SK-N-SH (cell line): Measurements from ENCODE around the gene KNG1. TPM values are rescaled to one million over a fixed set of nuclear protein-coding genes. Genes with fewer than 3 reads are reported as not detected.

Experiments
- CTCF ChIA-PET: fragments of 300-600, 350-600 bp; formaldehyde crosslinking; extraction: SDS; loops from one replicate; lab custom pipeline; 2021; lab: Yijun Ruan, JAX
- POLR2A ChIA-PET: fragments of 350-600 bp; sonication (Branson Sonifier 250); formaldehyde crosslinking; extraction: SDS; loops from one replicate; lab custom pipeline; 2020; ENCODE audit warnings: antibody characterized with exemption, inconsistent platforms; lab: Yijun Ruan, JAX
- DNase-seq: peaks from one replicate; pipeline ENCODE4 v3.0.0; 2012
- H2AFZ ChIP-seq: fragments of 200-600 bp; sonication (generic); 2 replicates; pipeline ENCODE4 v1.8.1; 2016; ENCODE audit warnings: antibody characterized with exemption, mild to moderate bottlenecking, low read depth
- H3F3A ChIP-seq: fragments of 200-600 bp; sonication (generic); replicated peaks from 2 replicates; pipeline ENCODE3; 2016; ENCODE audit warnings: antibody characterized with exemption, mild to moderate bottlenecking; ENCODE audit not compliant: insufficient read depth
- H3K27ac ChIP-seq, 2 experiments: fragments of 200-500 bp in 1 of 2; fragments of 200-600 bp in 1 of 2; sonication (Bioruptor generic) in 1 of 2; sonication (generic), shearing (Covaris generic) in 1 of 2; 2 replicates each; pipeline versions ENCODE4 v1.5.1 to v1.6.1; 2014 to 2016; ENCODE audit warnings: low read depth in 2 of 2, inconsistent platforms in 1 of 2, low read length in 1 of 2, mild to moderate bottlenecking in 1 of 2, mixed read lengths in 1 of 2
- H3K27me3 ChIP-seq: fragments of 200-600 bp; sonication (generic), shearing (Covaris generic); 2 replicates; pipeline ENCODE4 v1.6.1; 2016; ENCODE audit warnings: mixed run types; ENCODE audit not compliant: insufficient read depth
- H3K36me3 ChIP-seq, 2 experiments: fragments of 200-500 bp in 1 of 2; fragments of 200-600 bp in 1 of 2; sonication (Bioruptor generic) in 1 of 2; sonication (generic) in 1 of 2; replicated peaks in 1 of 2; 2 replicates each; pipeline versions ENCODE3 to v1.5.1; 2014 to 2016; ENCODE audit warnings: low read length in 1 of 2, mild to moderate bottlenecking in 1 of 2; ENCODE audit not compliant: insufficient read depth in 2 of 2, control insufficient read depth in 1 of 2
- H3K4me1 ChIP-seq, 2 experiments: fragments of 200-500 bp in 1 of 2; fragments of 200-600 bp in 1 of 2; sonication (Bioruptor generic) in 1 of 2; sonication (generic), shearing (Covaris generic) in 1 of 2; 2 replicates each; pipeline versions ENCODE4 v1.5.1 to v1.6.1; 2014 to 2016; ENCODE audit warnings: low read depth in 1 of 2, low read length in 1 of 2, mixed run types in 1 of 2; ENCODE audit not compliant: insufficient read depth in 2 of 2, control insufficient read depth in 1 of 2
- H3K4me2 ChIP-seq: fragments of 200-600 bp; sonication (generic), shearing (Covaris generic); 2 replicates; pipeline ENCODE4 v1.6.1; 2017; ENCODE audit warnings: mixed run types
- H3K4me3 ChIP-seq, 2 experiments: fragments of 200-500 bp in 1 of 2; fragments of 200-600 bp in 1 of 2; sonication (Bioruptor generic) in 1 of 2; sonication (generic), shearing (Covaris generic) in 1 of 2; 2 replicates each; pipeline versions ENCODE4 v1.5.1 to v1.8.1; 2014 to 2016; ENCODE audit warnings: low read depth in 2 of 2, inconsistent platforms in 1 of 2, low read length in 1 of 2, mild to moderate bottlenecking in 1 of 2, mixed read lengths in 1 of 2, moderate library complexity in 1 of 2
- H3K79me2 ChIP-seq: fragments of 200-600 bp; sonication (generic); 2 replicates; pipeline ENCODE4 v1.8.1; 2017; ENCODE audit warnings: mild to moderate bottlenecking; ENCODE audit not compliant: insufficient read depth
- H3K9ac ChIP-seq: fragments of 200-600 bp; sonication (generic); 2 replicates; pipeline ENCODE4 v1.6.1; 2017; ENCODE audit warnings: mixed run types
- H3K9me2 ChIP-seq: fragments of 200-600 bp; sonication (generic); 2 replicates; pipeline ENCODE4 v1.6.1; 2017; ENCODE audit warnings: mixed run types
- H3K9me3 ChIP-seq: fragments of 200-600 bp; sonication (generic); 2 replicates; pipeline ENCODE4 v1.6.1; 2017; ENCODE audit warnings: mixed run types, mild to moderate bottlenecking, moderate library complexity
- H4K20me1 ChIP-seq: fragments of 200-600 bp; sonication (generic); 2 replicates; pipeline ENCODE4 v1.6.1; 2017; ENCODE audit warnings: mild to moderate bottlenecking, mixed run types; ENCODE audit not compliant: insufficient read depth
- CHD2 ChIP-seq: fragments of 150-350 bp; IDR thresholded peaks from 2 replicates; pipeline ENCODE4 v1.6.1; 2018; ENCODE audit warnings: low read length; ENCODE audit not compliant: partially characterized antibody
- EP300 ChIP-seq, 2 experiments: IDR thresholded peaks; 2 replicates each; pipeline versions ENCODE4 v1.4.0 to v1.6.1; 2012; ENCODE audit warnings: borderline replicate concordance in 1 of 2, low read depth in 1 of 2, low read length in 1 of 2
- EZH2phosphoT487 ChIP-seq: fragments of 200-600 bp; sonication (generic); IDR thresholded peaks from 2 replicates; pipeline ENCODE4 v1.6.1; 2017; ENCODE audit warnings: low read depth, mixed run types, mild to moderate bottlenecking, antibody characterized with exemption, moderate library complexity, borderline replicate concordance
- FOSL2 ChIP-seq: IDR thresholded peaks from 2 replicates; pipeline ENCODE4 v1.4.0; 2012; ENCODE audit warnings: low read depth, mild to moderate bottlenecking, moderate library complexity, borderline replicate concordance
- FOXM1 ChIP-seq: IDR thresholded peaks from 2 replicates; pipeline ENCODE4 v1.4.0; 2012; ENCODE audit warnings: low read depth, mild to moderate bottlenecking
- GABPA ChIP-seq: IDR thresholded peaks from 2 replicates; pipeline ENCODE4 v1.4.0; 2012; ENCODE audit warnings: low read depth, mild to moderate bottlenecking
- GATA2 ChIP-seq: sonication (generic); formaldehyde crosslinking; IDR thresholded peaks from 2 replicates; pipeline ENCODE4 v1.5.0; 2020; ENCODE audit warnings: mild to moderate bottlenecking, missing genetic modification reagents
- MEF2A ChIP-seq: IDR thresholded peaks from 2 replicates; pipeline ENCODE4 v1.4.0; 2012; ENCODE audit warnings: low read depth, borderline replicate concordance
- MXI1 ChIP-seq: IDR thresholded peaks from 2 replicates; pipeline ENCODE4 v1.6.1; 2012; ENCODE audit warnings: mild to moderate bottlenecking, low read depth, low read length, improper control_type of control experiment
- RXRA ChIP-seq: IDR thresholded peaks from 2 replicates; pipeline ENCODE4 v1.4.0; 2012; ENCODE audit warnings: low read depth, mild to moderate bottlenecking, borderline replicate concordance
- SMC3 ChIP-seq: IDR thresholded peaks from 2 replicates; pipeline ENCODE4 v1.6.1; 2012; ENCODE audit warnings: low read depth, low read length, improper control_type of control experiment
- TAF1 ChIP-seq: IDR thresholded peaks from 2 replicates; pipeline ENCODE4 v1.6.1; 2012; ENCODE audit warnings: low read depth, mild to moderate bottlenecking, low read length, moderate library complexity, borderline replicate concordance
- TCF12 ChIP-seq: IDR thresholded peaks from 2 replicates; pipeline ENCODE4 v1.4.0; 2012
- TEAD4 ChIP-seq: IDR thresholded peaks from 2 replicates; pipeline ENCODE4 v1.4.0; 2012; ENCODE audit warnings: mild to moderate bottlenecking, borderline replicate concordance; ENCODE audit not compliant: insufficient read depth
- WGBS: methylation state at CpG from one replicate; pipeline ENCODE4 v1.1.6; 2017; ENCODE audit warnings: low lambda C conversion rate; 5-methylcytosine and 5-hydroxymethylcytosine counted together
- polyA plus RNA-seq, 3 experiments: library from polyadenylated mRNA; depleted of rRNA; stranded (reverse); fragments of >200 nt; gene quantifications; 2 replicates each; pipeline ENCODE4 v1.2.3, GENCODE V29; 2012
- TF ChIP-seq, protein P1 (sequence below): fragments of 150-350 bp; IDR thresholded peaks from 2 replicates; pipeline ENCODE4 v1.6.1; 2016; ENCODE audit warnings: mild to moderate bottlenecking, low read depth, low read length
- TF ChIP-seq, protein P2 (sequence below): IDR thresholded peaks from 2 replicates; pipeline ENCODE4 v1.4.0; 2012; ENCODE audit warnings: low read depth, borderline replicate concordance
- TF ChIP-seq, protein P3 (sequence below): IDR thresholded peaks from 2 replicates; pipeline ENCODE4; 2012
- TF ChIP-seq, protein P4 (sequence below): fragments of 150-350 bp; IDR thresholded peaks from 2 replicates; pipeline ENCODE4 v1.6.1; 2017; ENCODE audit warnings: antibody characterized with exemption, low read length, low read depth, borderline replicate concordance
- TF ChIP-seq, protein P5 (sequence below): fragments of 200-600 bp; sonication (generic); IDR thresholded peaks from 2 replicates; pipeline ENCODE4 v1.6.1; 2017; ENCODE audit warnings: antibody characterized with exemption, mild to moderate bottlenecking, moderate library complexity

Gene KNG1
- polyA plus RNA-seq, 1 of the 3 experiments (the other 2 are of a cell fraction) = not detected

DNA sequence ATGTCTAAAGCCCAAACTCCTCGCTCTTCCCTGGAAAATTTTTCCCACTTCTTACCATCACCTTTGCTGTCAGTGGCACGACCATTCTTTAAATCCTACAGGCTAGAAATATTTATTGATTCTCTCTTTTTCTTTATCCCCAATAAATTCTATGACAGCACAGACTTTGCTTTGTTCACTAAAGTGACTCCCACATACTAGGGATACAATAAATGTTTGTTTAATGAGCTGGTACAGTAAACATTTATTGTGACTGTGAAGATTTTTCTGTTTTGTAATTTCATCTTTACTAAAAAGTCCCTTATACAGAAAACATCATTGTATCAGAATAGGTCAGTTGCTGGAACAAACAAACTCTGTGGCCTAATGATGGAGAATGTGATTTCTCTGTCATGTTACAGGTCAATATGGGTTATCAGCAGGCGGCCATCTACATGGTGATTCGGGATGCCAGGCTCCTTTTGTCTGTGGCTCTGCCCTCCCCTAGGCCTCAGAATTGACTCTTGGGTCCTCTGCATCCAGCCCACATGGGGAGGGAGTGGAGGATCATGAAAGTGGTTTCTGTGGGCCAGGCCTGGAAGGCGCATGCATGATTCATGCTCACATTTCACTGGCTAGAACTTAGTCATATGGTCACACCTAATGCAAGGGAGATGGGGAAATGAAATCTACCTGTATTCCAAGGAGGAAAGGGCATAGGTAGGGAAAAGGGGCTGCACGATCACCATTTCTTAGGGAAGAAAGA lies 22.7 kb upstream of the KNG1 start:
- H3K4me2 ChIP-seq = no peak overlapping the region
- H3K79me2 ChIP-seq = no peaks in the 10 kb centered on the region
- no peaks in the 10 kb centered on the region; a peak in 1 of 4 replicates for H3K4me1 ChIP-seq
- WGBS = 38% methylated on average over 6 of the region's 6 CpGs
- TF ChIP-seq TCF12 = no peak
- TF ChIP-seq FOXM1 = no peak
- TF ChIP-seq TAF1 = no peak
- TF ChIP-seq TEAD4 = no peak
- TF ChIP-seq, protein P1, sequence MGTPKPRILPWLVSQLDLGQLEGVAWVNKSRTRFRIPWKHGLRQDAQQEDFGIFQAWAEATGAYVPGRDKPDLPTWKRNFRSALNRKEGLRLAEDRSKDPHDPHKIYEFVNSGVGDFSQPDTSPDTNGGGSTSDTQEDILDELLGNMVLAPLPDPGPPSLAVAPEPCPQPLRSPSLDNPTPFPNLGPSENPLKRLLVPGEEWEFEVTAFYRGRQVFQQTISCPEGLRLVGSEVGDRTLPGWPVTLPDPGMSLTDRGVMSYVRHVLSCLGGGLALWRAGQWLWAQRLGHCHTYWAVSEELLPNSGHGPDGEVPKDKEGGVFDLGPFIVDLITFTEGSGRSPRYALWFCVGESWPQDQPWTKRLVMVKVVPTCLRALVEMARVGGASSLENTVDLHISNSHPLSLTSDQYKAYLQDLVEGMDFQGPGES = no peak
- no peak for TF ChIP-seq GATA2 (CRISPR knock-in tag)
- TF ChIP-seq, protein P2, sequence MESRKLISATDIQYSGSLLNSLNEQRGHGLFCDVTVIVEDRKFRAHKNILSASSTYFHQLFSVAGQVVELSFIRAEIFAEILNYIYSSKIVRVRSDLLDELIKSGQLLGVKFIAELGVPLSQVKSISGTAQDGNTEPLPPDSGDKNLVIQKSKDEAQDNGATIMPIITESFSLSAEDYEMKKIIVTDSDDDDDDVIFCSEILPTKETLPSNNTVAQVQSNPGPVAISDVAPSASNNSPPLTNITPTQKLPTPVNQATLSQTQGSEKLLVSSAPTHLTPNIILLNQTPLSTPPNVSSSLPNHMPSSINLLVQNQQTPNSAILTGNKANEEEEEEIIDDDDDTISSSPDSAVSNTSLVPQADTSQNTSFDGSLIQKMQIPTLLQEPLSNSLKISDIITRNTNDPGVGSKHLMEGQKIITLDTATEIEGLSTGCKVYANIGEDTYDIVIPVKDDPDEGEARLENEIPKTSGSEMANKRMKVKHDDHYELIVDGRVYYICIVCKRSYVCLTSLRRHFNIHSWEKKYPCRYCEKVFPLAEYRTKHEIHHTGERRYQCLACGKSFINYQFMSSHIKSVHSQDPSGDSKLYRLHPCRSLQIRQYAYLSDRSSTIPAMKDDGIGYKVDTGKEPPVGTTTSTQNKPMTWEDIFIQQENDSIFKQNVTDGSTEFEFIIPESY = no peak
- TF ChIP-seq EZH2phosphoT487 = no peak
- TF ChIP-seq RXRA = no peak
- TF ChIP-seq, protein P3, sequence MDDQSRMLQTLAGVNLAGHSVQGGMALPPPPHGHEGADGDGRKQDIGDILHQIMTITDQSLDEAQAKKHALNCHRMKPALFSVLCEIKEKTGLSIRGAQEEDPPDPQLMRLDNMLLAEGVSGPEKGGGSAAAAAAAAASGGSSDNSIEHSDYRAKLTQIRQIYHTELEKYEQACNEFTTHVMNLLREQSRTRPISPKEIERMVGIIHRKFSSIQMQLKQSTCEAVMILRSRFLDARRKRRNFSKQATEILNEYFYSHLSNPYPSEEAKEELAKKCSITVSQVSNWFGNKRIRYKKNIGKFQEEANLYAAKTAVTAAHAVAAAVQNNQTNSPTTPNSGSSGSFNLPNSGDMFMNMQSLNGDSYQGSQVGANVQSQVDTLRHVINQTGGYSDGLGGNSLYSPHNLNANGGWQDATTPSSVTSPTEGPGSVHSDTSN = no peak
- TF ChIP-seq EP300 (IDR thresholded peaks at IDR 0.05; ENCODE audit: borderline replicate concordance in 1 of 2, low read depth in 1 of 2, low read length in 1 of 2) = no peak
- no peak for TF ChIP-seq FOSL2
- TF ChIP-seq SMC3 = no peak
- TF ChIP-seq MEF2A = no peak
- TF ChIP-seq, protein P4, sequence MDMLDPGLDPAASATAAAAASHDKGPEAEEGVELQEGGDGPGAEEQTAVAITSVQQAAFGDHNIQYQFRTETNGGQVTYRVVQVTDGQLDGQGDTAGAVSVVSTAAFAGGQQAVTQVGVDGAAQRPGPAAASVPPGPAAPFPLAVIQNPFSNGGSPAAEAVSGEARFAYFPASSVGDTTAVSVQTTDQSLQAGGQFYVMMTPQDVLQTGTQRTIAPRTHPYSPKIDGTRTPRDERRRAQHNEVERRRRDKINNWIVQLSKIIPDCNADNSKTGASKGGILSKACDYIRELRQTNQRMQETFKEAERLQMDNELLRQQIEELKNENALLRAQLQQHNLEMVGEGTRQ = no peak
- TF ChIP-seq GABPA = no peak
- TF ChIP-seq MXI1 = no peak
- no peak for TF ChIP-seq CHD2
- TF ChIP-seq, protein P5, sequence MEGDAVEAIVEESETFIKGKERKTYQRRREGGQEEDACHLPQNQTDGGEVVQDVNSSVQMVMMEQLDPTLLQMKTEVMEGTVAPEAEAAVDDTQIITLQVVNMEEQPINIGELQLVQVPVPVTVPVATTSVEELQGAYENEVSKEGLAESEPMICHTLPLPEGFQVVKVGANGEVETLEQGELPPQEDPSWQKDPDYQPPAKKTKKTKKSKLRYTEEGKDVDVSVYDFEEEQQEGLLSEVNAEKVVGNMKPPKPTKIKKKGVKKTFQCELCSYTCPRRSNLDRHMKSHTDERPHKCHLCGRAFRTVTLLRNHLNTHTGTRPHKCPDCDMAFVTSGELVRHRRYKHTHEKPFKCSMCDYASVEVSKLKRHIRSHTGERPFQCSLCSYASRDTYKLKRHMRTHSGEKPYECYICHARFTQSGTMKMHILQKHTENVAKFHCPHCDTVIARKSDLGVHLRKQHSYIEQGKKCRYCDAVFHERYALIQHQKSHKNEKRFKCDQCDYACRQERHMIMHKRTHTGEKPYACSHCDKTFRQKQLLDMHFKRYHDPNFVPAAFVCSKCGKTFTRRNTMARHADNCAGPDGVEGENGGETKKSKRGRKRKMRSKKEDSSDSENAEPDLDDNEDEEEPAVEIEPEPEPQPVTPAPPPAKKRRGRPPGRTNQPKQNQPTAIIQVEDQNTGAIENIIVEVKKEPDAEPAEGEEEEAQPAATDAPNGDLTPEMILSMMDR = no peak
- no peak for DNase-seq
- H2AFZ ChIP-seq = no peak overlapping the region
- POLR2A ChIA-PET = no interaction called here
- no peak overlapping the region for H3K9ac ChIP-seq
- H3K36me3 ChIP-seq = no peaks in the 10 kb centered on the region
- H3K27ac ChIP-seq = no peak overlapping the region
- H3K9me2 ChIP-seq = no peaks in the 10 kb centered on the region
- H3K27me3 ChIP-seq = no peaks in the 10 kb centered on the region; the same call in 1 of the 2 replicates
- no peaks in the 10 kb centered on the region for H3K9me3 ChIP-seq
- no peak overlapping the region for H3K4me3 ChIP-seq
- H3F3A ChIP-seq = no peaks in the 10 kb centered on the region
- no peaks in the 10 kb centered on the region for H4K20me1 ChIP-seq
- CTCF ChIA-PET = interaction anchor here (0.9 kb wide), 1 partner anchor 79 kb away, joined by 3 read pairs; no protein-coding TSS in a partner anchor
